DND-41 (cell line): ENCODE data around the gene SUMO2.

Experiments
- ATAC-seq: fragments of 200-7000 bp; cut with Tn5 transposase; 3 replicates; pipeline ENCODE4 v1.9.1; 2021; ENCODE audit warnings: low read depth; ENCODE audit not compliant: insufficient read depth
- DNase-seq: peaks from one replicate; pipeline ENCODE4 v3.0.0-alpha.2; 2020
- H2AFZ ChIP-seq: 2 replicates; pipeline ENCODE4 v1.6.0; 2012; ENCODE audit warnings: low read depth, low read length
- H3K27ac ChIP-seq: 2 replicates; pipeline ENCODE4 v1.5.1; 2012; ENCODE audit warnings: low read length, inconsistent platforms
- H3K27me3 ChIP-seq: fragments of 200-600 bp; sonication (generic); 2 replicates; pipeline ENCODE4 v1.6.0; 2012; ENCODE audit warnings: low read length, mild to moderate bottlenecking, inconsistent platforms; ENCODE audit not compliant: insufficient read depth, poor library complexity
- H3K36me3 ChIP-seq: 2 replicates; pipeline ENCODE4 v1.5.1; 2012; ENCODE audit warnings: low read length, inconsistent platforms; ENCODE audit not compliant: insufficient read depth
- H3K4me1 ChIP-seq: 2 replicates; pipeline ENCODE4 v1.5.1; 2012; ENCODE audit warnings: mild to moderate bottlenecking, low read length; ENCODE audit not compliant: insufficient read depth
- H3K4me2 ChIP-seq: 2 replicates; pipeline ENCODE4 v1.6.0; 2012; ENCODE audit warnings: mild to moderate bottlenecking, moderate library complexity, low read length, inconsistent platforms; ENCODE audit not compliant: insufficient read depth
- H3K4me3 ChIP-seq, 2 experiments: fragments of 200-600 bp in 1 of 2; shearing (Covaris generic) in 1 of 2; 2 replicates each; pipeline ENCODE4 v1.5.1; 2012 to 2016; ENCODE audit warnings: inconsistent platforms in 2 of 2, low read length in 2 of 2, mild to moderate bottlenecking in 2 of 2, low read depth in 1 of 2, moderate library complexity in 1 of 2
- H3K79me2 ChIP-seq: 2 replicates; pipeline ENCODE4 v1.6.0; 2012; ENCODE audit warnings: low read length, inconsistent platforms; ENCODE audit not compliant: insufficient read depth
- H3K9ac ChIP-seq: 2 replicates; pipeline ENCODE4 v1.6.0; 2012; ENCODE audit warnings: low read depth, mild to moderate bottlenecking, inconsistent platforms, low read length, moderate library complexity
- H3K9me3 ChIP-seq: 2 replicates; pipeline ENCODE4 v1.5.1; 2012; ENCODE audit warnings: low read length, moderate library complexity, mild to moderate bottlenecking, inconsistent platforms; ENCODE audit not compliant: insufficient read depth, severe bottlenecking
- H4K20me1 ChIP-seq: 2 replicates; pipeline ENCODE4 v1.6.0; 2012; ENCODE audit warnings: low read length; ENCODE audit not compliant: insufficient read depth
- EZH2 ChIP-seq: IDR thresholded peaks from 3 replicates; pipeline ENCODE4 v1.6.1; 2012; ENCODE audit warnings: borderline replicate concordance, low read depth, mild to moderate bottlenecking, moderate library complexity, low read length, inconsistent platforms; ENCODE audit not compliant: severe bottlenecking
- TF ChIP-seq, protein P1 (sequence below): IDR thresholded peaks from 2 replicates; pipeline ENCODE4 v1.5.1; 2012; ENCODE audit warnings: borderline replicate concordance, low read length, moderate library complexity, mild to moderate bottlenecking; ENCODE audit not compliant: poor library complexity, severe bottlenecking; ENCODE audit errors: extremely low read depth

The SUMO2 gene

DNA sequence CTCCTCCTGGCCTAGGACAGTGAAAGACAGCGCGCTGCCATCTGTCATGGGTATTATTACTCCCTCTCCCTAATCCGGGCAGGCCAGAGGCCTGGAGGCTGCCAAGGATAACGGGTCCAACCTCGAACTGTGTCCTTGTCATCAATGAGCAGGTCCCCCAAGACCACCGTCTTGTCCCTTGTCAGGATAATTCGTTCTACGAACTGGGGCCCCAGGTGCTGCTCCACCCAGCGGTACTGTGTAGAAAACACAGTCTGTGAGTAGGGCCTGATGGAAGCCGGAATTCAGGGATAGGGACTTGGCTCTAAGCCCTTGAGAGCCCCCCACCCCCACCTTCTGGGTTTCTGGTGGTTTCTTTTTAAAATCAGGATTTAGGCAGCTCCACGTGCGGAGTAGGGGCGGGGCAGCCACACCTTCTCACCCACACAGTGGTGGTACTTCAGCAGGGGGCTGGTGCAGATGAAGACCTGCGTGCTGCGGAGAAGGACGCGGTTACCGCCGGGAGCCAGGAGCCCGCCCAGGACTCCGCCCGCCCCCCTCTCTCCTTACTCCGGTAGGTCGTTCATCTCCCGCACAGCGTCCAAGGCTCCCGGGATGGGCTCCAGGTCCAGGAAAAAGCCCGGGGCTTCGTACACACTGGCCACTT lies 52.0 kb downstream of the SUMO2 start:
- Histone ChIP-seq H4K20me1 (peaks cover 16% of the 10 kb centered on the region), H3K27me3 (no peaks in the 10 kb centered on the region), H2AFZ (peak overlapping the region; percentile 99), H3K4me1 (peaks cover 34% of the 10 kb centered on the region), H3K9ac (peak overlapping the region; percentile 67), H3K79me2 (peaks cover 30% of the 10 kb centered on the region), H3K4me3 (peak overlapping the region; percentile 34 to 92), H3K27ac (peak overlapping the region; percentile 87), H3K36me3 (peaks cover 30% of the 10 kb centered on the region), H3K4me2 (peak overlapping the region; percentile 83), H3K9me3 (no peaks in the 10 kb centered on the region)
- TF ChIP-seq, protein P1, sequence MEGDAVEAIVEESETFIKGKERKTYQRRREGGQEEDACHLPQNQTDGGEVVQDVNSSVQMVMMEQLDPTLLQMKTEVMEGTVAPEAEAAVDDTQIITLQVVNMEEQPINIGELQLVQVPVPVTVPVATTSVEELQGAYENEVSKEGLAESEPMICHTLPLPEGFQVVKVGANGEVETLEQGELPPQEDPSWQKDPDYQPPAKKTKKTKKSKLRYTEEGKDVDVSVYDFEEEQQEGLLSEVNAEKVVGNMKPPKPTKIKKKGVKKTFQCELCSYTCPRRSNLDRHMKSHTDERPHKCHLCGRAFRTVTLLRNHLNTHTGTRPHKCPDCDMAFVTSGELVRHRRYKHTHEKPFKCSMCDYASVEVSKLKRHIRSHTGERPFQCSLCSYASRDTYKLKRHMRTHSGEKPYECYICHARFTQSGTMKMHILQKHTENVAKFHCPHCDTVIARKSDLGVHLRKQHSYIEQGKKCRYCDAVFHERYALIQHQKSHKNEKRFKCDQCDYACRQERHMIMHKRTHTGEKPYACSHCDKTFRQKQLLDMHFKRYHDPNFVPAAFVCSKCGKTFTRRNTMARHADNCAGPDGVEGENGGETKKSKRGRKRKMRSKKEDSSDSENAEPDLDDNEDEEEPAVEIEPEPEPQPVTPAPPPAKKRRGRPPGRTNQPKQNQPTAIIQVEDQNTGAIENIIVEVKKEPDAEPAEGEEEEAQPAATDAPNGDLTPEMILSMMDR: peak; percentile 34
- TF ChIP-seq EZH2: no peak
- ATAC-seq (peak; percentile 57), DNase-seq (peak; percentile 63)

GRCh38 chr17:75130059-75130631 lies 52.6 kb downstream of the SUMO2 start:
- H3K4me1 ChIP-seq: peaks cover 34% of the 10 kb centered on the region
- H3K27ac ChIP-seq: peak overlapping the region; percentile 87; the same call in 1 of the 2 replicates

GRCh38 chr17:75129576-75129975 lies 53.2 kb downstream of the SUMO2 start:
- peaks cover 16% of the 10 kb centered on the region for H4K20me1 ChIP-seq
- peaks cover 34% of the 10 kb centered on the region for H3K4me1 ChIP-seq
- TF ChIP-seq EZH2: no peak
- TF ChIP-seq, protein P1: no peak
- peak overlapping the region; percentile 83; the same call in 1 of the 2 replicates for H3K4me2 ChIP-seq
- no peaks in the 10 kb centered on the region for H3K27me3 ChIP-seq
- peak overlapping the region in 1 of 2 experiments; percentile 92; a peak in 1 of 4 replicates for H3K4me3 ChIP-seq
- no peaks in the 10 kb centered on the region for H3K9me3 ChIP-seq
- no peak overlapping the region for H2AFZ ChIP-seq
- peaks cover 30% of the 10 kb centered on the region for H3K36me3 ChIP-seq
- no peak overlapping the region for H3K9ac ChIP-seq
- no peak for ATAC-seq
- peaks cover 32% of the 10 kb centered on the region for H3K79me2 ChIP-seq
- no peak for DNase-seq
- H3K27ac ChIP-seq: no peak overlapping the region

More at GRCh38 chr17:75130059-75130631, 52.6 kb downstream of the SUMO2 start:
- Histone ChIP-seq H3K79me2 (peaks cover 30% of the 10 kb centered on the region), H3K4me2 (peak overlapping the region; percentile 83), H2AFZ (no peak overlapping the region), H3K4me3 (peak overlapping the region; percentile 34 to 92; a peak in 3 of 4 replicates), H3K36me3 (peaks cover 25% of the 10 kb centered on the region), H3K27me3 (no peaks in the 10 kb centered on the region), H3K9me3 (no peaks in the 10 kb centered on the region), H3K9ac (peak overlapping the region; percentile 67), H4K20me1 (peaks cover 16% of the 10 kb centered on the region)
- DNase-seq (no peak), ATAC-seq (no peak)
- TF ChIP-seq, protein P1: no peak
- no peak for TF ChIP-seq EZH2
